ENCODE data around the gene KLK15. TPM values are rescaled to one million over a fixed set of nuclear protein-coding genes. Genes with fewer than 3 reads are reported as not detected.

Gene KLK15
- total RNA-seq, 1 donor from 2014 or later: not detected

GRCh38 chr19:50844296-50844935, 11.0 kb upstream of the KLK15 start:
- no peak for DNase-seq (ENCODE audit: low spot score)
- intact Hi-C loops (cut with DNase I): no loop called here

GRCh38 chr19:50843701-50844221, 10.4 kb upstream of the KLK15 start:
- intact Hi-C loops (cut with DNase I): no loop called here
- DNase-seq (ENCODE audit: low spot score): no peak

- intact Hi-C loops (cut with DNase I): no loop called here
- DNase-seq (ENCODE audit: low spot score): no peak
Observed at GRCh38 chr19:50843205-50843604, 9.8 kb upstream of the KLK15 start.

- no peak for DNase-seq (ENCODE audit: low spot score)
- intact Hi-C loops (cut with DNase I): no loop called here
Observed at GRCh38 chr19:50842130-50842529, 8.8 kb upstream of the KLK15 start.

GRCh38 chr19:50839712-50840655, 6.6 kb upstream of the KLK15 start:
- intact Hi-C loops (cut with DNase I): no loop called here
- DNase-seq (ENCODE audit: low spot score): no peak

GRCh38 chr19:50838239-50838638, 4.9 kb upstream of the KLK15 start:
- intact Hi-C loops (cut with DNase I): no loop called here

GRCh38 chr19:50837300-50837699, 3.9 kb upstream of the KLK15 start:
- intact Hi-C loops (cut with DNase I): no loop called here
- DNase-seq (ENCODE audit: low spot score): no peak

More at GRCh38 chr19:50838239-50838638, 4.9 kb upstream of the KLK15 start:
- no peak for DNase-seq (ENCODE audit: low spot score)

GRCh38 chr19:50836543-50837195, 3.3 kb upstream of the KLK15 start:
- no peak for DNase-seq (ENCODE audit: low spot score)
- intact Hi-C loops (cut with DNase I): no loop called here

- peak; percentile 79 for DNase-seq (ENCODE audit: low spot score)
- intact Hi-C loops (cut with DNase I): no loop called here
Observed at GRCh38 chr19:50835785-50836542, 2.6 kb upstream of the KLK15 start.

GRCh38 chr19:50835103-50835784, 1.9 kb upstream of the KLK15 start:
- intact Hi-C loops (cut with DNase I): no loop called here
- DNase-seq (ENCODE audit: low spot score): no peak

GRCh38 chr19:50833802-50834167, 411 bp upstream of the KLK15 start:
- intact Hi-C loops (cut with DNase I): no loop called here
- no peak for DNase-seq (ENCODE audit: low spot score)

- no peak for DNase-seq (ENCODE audit: low spot score)
- intact Hi-C loops (cut with DNase I): no loop called here
Observed at GRCh38 chr19:50832666-50833065, 708 bp downstream of the KLK15 start.

- DNase-seq (ENCODE audit: low spot score): no peak
Observed at GRCh38 chr19:50831026-50831396, 2.4 kb downstream of the KLK15 start.

GRCh38 chr19:50830266-50831025, 2.9 kb downstream of the KLK15 start:
- intact Hi-C loops (cut with DNase I): no loop called here
- DNase-seq (ENCODE audit: low spot score): no peak

More at GRCh38 chr19:50831026-50831396, 2.4 kb downstream of the KLK15 start:
- intact Hi-C loops (cut with DNase I): no loop called here

- intact Hi-C loops (cut with DNase I): no loop called here
- no peak for DNase-seq (ENCODE audit: low spot score)
Observed at GRCh38 chr19:50829801-50830200, 3.6 kb downstream of the KLK15 start.

GRCh38 chr19:50827476-50827875, 5.9 kb downstream of the KLK15 start:
- intact Hi-C loops (cut with DNase I): no loop called here
- DNase-seq (ENCODE audit: low spot score): no peak

- DNase-seq (ENCODE audit: low spot score): no peak
Observed at GRCh38 chr19:50826492-50827240, 6.7 kb downstream of the KLK15 start.

More at GRCh38 chr19:50826492-50827240, 6.7 kb downstream of the KLK15 start:
- intact Hi-C loops (cut with DNase I): no loop called here
